ENCODE results near the gene EFCAB6.

EFCAB6 gene

DNA sequence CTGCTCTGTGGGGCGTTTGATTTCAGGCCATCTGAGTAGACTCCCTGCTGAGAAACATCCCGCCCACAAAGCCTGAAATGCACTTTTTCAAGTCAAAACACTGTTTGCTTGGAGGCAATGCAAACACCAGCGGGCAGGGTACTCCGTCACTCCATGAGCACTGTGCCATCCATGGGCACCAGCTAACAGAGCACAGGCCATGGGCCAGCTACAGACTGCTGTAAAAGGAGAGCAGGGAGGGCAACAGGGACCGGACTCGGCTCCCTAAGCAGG is 16.6 kb upstream of the EFCAB6 start:
- DNase-seq: no peak

GRCh38 chr22:43827926-43828724 is 16.0 kb upstream of the EFCAB6 start:
- no peak for DNase-seq

GRCh38 chr22:43827003-43827735 is 15.1 kb upstream of the EFCAB6 start:
- no peak for DNase-seq

DNA sequence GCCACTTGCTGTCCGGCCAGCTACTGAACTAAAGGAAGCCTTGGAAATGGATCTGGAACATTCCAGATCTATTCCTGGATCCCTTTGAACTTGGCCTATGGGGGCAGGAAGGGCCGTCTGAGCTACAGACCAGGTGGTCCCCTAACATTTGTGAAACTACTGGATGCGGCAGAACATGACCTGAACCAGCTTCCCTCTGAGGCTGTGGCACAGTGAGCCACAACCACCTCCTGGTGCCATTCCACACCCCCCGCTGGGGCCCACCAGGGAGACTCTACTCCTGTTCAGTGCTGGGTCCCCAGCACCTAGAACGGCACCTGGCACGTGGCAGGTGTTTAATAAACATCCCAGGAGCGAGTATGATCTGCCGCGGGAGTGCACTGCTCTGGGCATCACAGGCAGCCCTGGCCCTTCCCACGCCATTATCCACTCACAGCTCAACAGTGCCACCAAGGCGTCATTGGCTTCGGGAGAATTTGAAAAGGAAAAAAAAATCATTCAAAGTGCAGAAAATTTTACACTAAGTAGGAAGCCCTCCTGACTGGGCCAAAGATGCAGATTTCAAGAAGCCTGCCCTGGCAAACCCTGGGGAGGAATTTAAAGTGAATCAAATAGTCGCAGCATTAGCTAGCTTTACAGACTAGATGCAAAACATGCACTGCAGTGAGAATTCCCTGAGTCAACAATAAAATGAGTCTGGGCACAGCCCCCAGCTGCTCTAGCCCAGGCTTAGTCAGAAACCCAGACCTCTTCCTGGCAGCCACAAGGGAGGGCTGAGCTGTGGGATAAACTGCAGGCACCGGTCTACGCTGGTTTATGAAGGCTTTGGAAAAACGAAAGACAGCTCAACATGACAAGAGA is 14.3 kb upstream of the EFCAB6 start:
- DNase-seq: no peak

DNA sequence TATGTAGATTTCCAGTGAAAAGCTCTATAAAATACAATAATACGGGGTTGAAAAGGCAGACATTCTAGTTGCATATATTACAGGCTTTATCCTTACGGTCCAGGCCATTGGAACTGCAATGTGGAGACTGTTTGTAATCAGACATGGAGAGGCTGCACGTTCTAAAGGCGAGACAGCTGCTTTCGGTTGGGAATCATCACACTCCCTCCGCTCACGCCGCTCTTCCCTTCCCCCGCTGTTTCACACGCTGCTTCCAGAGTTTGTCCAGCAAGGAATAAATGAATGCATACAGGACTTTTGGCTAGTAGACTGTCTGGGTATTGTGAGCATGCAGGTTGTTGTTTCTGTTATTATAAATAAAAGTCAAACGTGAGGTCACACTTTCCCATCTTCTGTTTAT is 13.5 kb upstream of the EFCAB6 start:
- DNase-seq: no peak

GRCh38 chr22:43824724-43825420 is 12.8 kb upstream of the EFCAB6 start:
- no peak for DNase-seq

- no peak for DNase-seq
Observed at GRCh38 chr22:43823911-43824665, 12.0 kb upstream of the EFCAB6 start.

GRCh38 chr22:43823353-43823908 is 11.3 kb upstream of the EFCAB6 start:
- no peak for DNase-seq

- no peak for DNase-seq
Observed at GRCh38 chr22:43821606-43822425, 9.7 kb upstream of the EFCAB6 start.

- no peak for DNase-seq
Observed at GRCh38 chr22:43820651-43821305, 8.7 kb upstream of the EFCAB6 start.

- no peak for DNase-seq
Observed at GRCh38 chr22:43819931-43820640, 8.0 kb upstream of the EFCAB6 start.

DNA sequence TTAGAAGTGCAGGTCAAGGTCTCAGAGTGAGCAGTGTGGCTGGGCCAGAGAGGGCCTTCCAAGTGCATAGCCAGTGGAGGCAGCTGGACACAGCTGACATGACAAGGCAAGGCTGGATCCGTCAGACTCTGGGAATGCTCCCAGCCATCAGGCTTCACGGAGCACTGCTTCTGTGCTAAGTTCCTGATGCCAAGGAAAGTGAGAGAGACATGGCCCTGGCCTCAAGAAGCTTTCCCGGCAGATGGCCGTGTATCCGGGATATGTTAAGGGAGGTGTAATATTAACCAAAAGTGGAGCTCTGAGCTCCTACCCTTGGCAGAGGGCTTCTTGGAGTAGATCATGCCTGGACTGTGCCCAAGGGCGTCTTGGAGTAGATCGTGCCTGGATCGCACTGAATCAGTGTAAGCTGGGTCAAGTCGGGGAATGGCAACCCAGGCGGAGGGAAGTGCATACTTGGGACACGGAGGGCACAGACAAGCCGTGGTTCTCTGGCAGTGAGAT is 7.4 kb upstream of the EFCAB6 start:
- no peak for DNase-seq

DNA sequence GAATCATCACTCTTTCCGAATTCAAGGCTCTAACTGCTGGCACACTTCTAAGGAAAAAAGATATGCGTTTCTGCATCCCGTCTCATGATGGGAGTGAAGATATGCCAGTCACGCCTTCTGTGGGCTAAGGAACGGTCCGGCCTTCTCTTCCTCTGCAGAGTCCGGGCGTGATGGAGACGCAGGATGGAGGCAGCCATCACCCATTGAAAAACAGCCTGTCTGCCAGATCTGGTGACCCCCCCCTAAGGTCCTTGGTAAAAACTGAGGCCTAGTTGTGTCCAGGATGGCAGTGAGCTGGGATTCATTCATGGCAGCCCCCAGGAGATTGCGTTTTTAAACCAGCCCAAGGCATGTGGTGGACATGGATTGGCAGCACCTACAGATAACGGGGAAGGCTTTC is 6.9 kb upstream of the EFCAB6 start:
- DNase-seq: no peak

DNA sequence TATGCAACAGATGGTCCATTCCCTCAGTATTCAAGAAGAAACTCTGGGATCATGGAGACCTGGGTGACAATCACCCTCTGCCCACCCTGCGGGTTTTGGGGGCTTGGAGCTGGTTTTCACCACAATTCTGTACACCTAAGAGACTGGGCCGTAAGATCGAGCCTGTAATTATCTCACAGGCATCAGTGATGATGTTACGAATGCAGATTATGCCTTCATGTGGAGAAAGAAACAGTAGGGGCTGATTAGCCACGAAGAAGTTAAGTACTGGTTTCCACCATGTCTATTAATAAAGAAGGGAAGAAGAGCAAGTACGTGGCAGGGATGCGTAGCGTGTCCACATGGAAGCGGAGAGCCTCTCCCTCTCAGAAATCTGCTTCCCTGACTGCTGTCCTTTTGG is 5.3 kb upstream of the EFCAB6 start:
- no peak for DNase-seq

DNA sequence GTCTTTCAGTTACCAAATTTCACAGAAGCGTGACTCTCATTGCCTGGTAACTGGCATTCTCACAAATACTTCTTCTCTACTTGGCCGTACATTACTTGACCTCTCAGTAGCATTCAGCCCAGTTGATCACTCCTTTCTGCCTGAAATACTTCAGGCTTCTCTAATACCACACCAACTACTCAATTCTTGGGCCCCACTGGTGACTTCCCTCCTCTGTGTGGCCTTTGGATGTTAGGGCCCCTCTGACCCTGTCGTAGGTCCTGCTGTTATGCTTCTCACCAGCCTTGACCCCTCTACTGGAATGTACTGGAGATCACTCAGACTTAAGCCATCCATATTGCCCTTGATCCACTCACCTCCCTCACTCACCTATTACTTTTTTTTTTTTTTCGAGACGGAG is 2.2 kb upstream of the EFCAB6 start:
- DNase-seq: no peak

DNA sequence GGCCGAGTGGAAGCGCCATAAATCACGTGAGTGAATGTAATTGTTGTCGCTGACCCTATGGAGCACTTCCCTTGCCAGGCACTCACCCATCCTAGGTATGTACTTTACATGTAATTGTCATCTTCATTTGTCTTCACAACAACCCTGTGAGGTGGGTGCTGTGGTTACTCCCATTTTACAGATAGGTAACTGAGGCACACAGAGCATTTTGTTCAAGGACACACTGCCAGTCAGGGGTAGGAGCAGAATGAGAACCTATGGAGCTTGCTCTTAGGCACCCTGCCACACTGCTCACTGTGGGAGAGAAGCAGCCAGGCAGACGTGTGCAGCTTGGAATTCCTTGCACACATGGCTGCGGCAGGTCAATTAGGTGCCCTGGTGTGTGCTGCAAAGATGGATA is 785 bp upstream of the EFCAB6 start:
- DNase-seq: no peak

GRCh38 chr22:43811777-43812148 is 342 bp downstream of the EFCAB6 start:
- peak in 1 of 2 experiments; percentile 7 for DNase-seq

DNA sequence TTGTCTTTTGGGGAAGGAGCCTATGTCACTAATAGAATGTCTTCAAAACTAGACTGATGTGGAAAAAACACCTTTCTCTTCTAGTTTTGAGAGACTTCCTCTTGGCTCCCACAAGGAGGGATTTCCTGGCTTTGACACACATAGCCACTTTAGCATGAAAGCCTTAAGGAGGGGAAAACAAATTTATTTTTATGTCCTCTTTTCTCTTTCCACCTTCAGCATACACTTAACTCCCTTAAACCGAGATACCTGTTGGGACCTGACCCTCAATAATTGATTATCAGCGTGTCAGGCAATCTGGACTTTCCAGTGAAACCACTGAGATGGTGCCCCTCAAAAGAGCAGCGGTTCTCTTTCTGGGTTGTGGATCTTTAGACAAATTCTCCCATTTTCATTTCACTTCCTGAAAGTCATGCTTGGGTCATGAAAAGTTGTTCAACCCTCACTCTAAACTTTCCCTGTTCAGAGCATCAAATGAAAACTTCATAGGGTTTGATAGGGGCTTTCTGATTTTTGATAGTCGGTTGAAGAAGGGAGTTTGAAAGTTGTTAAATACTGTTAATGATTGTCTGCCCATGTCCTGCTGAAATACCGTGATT is 9.1 kb downstream of the EFCAB6 start:
- no peak for DNase-seq

GRCh38 chr22:43800970-43801369 is 11.1 kb downstream of the EFCAB6 start:
- DNase-seq: no peak
